ENCODE data around the gene CACUL1. TPM values are rescaled to one million over a fixed set of nuclear protein-coding genes. Genes with fewer than 3 reads are reported as not detected.

Gene CACUL1
- polyA plus RNA-seq, 1 experiment, result 15.3 TPM

GRCh38 chr10:118769898-118770600 lies 15.3 kb upstream of the CACUL1 start:
- Histone ChIP-seq H3K27ac (ENCODE audit: low read depth, low read length) (no peak overlapping the region), H3K4me3 (ENCODE audit: low read depth, low read length) (no peak overlapping the region), H3K9me3 (ENCODE audit: control insufficient read depth, insufficient read depth, low read length) (no peaks in the 10 kb centered on the region), H3K27me3 (ENCODE audit: control insufficient read depth, insufficient read depth, low read length) (no peaks in the 10 kb centered on the region)
- no peak for DNase-seq (ENCODE audit: low read depth, low spot score)
- POLR2A ChIA-PET, result no interaction called here
- CTCF ChIA-PET, result no interaction called here
- no peak for TF ChIP-seq CTCF (IDR thresholded peaks at IDR 0.05; ENCODE audit: low read depth, low read length)

GRCh38 chr10:118768041-118768919 lies 13.5 kb upstream of the CACUL1 start:
- Histone ChIP-seq H3K9me3 (ENCODE audit: control insufficient read depth, insufficient read depth, low read length) (no peaks in the 10 kb centered on the region), H3K4me3 (ENCODE audit: low read depth, low read length) (no peak overlapping the region), H3K27me3 (ENCODE audit: control insufficient read depth, insufficient read depth, low read length) (no peaks in the 10 kb centered on the region), H3K27ac (ENCODE audit: low read depth, low read length) (no peak overlapping the region)
- DNase-seq (ENCODE audit: low read depth, low spot score), result no peak
- TF ChIP-seq CTCF (IDR thresholded peaks at IDR 0.05; ENCODE audit: low read depth, low read length), result no peak
- CTCF ChIA-PET, result no interaction called here
- POLR2A ChIA-PET, result no interaction called here

GRCh38 chr10:118767297-118768040 lies 12.7 kb upstream of the CACUL1 start:
- POLR2A ChIA-PET, result no interaction called here
- Histone ChIP-seq H3K27ac (ENCODE audit: low read depth, low read length) (no peak overlapping the region), H3K27me3 (ENCODE audit: control insufficient read depth, insufficient read depth, low read length) (no peaks in the 10 kb centered on the region), H3K4me3 (ENCODE audit: low read depth, low read length) (no peak overlapping the region), H3K9me3 (ENCODE audit: control insufficient read depth, insufficient read depth, low read length) (no peaks in the 10 kb centered on the region)
- CTCF ChIA-PET, result no interaction called here
- TF ChIP-seq CTCF (IDR thresholded peaks at IDR 0.05; ENCODE audit: low read depth, low read length), result no peak
- no peak for DNase-seq (ENCODE audit: low read depth, low spot score)

DNA sequence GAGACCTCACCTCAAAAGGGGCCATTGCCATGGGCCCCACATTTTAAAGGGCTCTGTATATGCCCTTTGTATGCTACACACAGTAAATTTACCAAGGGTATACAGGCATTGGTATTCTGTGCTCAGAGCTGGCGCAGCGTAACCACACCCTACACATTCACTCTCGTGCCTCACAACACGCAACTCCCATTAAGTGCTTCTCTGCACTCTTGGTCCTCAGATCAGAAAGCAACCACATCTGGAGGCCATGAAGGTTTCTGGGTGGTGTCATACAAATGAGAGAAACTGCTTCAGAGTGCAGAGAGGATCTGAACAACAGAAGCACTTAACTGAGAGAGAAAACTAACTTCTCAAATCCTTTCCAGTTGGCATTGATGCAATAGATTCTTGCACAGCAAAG lies 9.4 kb upstream of the CACUL1 start:
- no peak for TF ChIP-seq CTCF (IDR thresholded peaks at IDR 0.05; ENCODE audit: low read depth, low read length)
- ChIA-PET POLR2A (no interaction called here), CTCF (no interaction called here)
- no peak for DNase-seq (ENCODE audit: low read depth, low spot score)
- Histone ChIP-seq H3K4me3 (ENCODE audit: low read depth, low read length) (no peak overlapping the region), H3K27ac (ENCODE audit: low read depth, low read length) (no peak overlapping the region), H3K9me3 (ENCODE audit: control insufficient read depth, insufficient read depth, low read length) (no peaks in the 10 kb centered on the region), H3K27me3 (ENCODE audit: control insufficient read depth, insufficient read depth, low read length) (peaks cover 4% of the 10 kb centered on the region)

Measured in AG04450 (cell line).